UCSD-AML1 (cell line): ENCODE measurements around the gene PPEF1.
"Not testable (repeated sequence)": the region's sequence is repeated elsewhere in the genome, so short reads cannot be mapped to it uniquely, and the experiment has no call there.

Source experiments
- DNase-seq: peaks from one replicate; lab custom pipeline; 2025; ENCODE audit not compliant: unreplicated experiment; lab: John Stamatoyannopoulos, UW

Gene PPEF1

GRCh38 chrX:18797141-18797540 is 89.7 kb downstream of the PPEF1 start:
- DNase-seq = no peak

GRCh38 chrX:18799911-18800310 is 92.5 kb downstream of the PPEF1 start:
- DNase-seq = no peak

GRCh38 chrX:18809641-18810040 is 102.2 kb downstream of the PPEF1 start:
- DNase-seq = no peak

GRCh38 chrX:18810416-18810815 is 103.0 kb downstream of the PPEF1 start:
- no peak for DNase-seq

- DNase-seq = no peak
Observed at GRCh38 chrX:18825375-18825774, 117.9 kb downstream of the PPEF1 start.

- no peak for DNase-seq
Observed at GRCh38 chrX:18828832-18829404, 121.5 kb downstream of the PPEF1 start.

GRCh38 chrX:18833071-18833731 is 125.8 kb downstream of the PPEF1 start:
- DNase-seq = no peak

- not testable (repeated sequence) for DNase-seq
Observed at GRCh38 chrX:18847901-18848300, 140.5 kb downstream of the PPEF1 start.

- no peak for DNase-seq
Observed at GRCh38 chrX:18855919-18856644, 148.6 kb downstream of the PPEF1 start.

GRCh38 chrX:18856645-18856997 is 149.2 kb downstream of the PPEF1 start:
- no peak for DNase-seq

- DNase-seq = no peak
Observed at GRCh38 chrX:18861511-18861910, 154.1 kb downstream of the PPEF1 start.

GRCh38 chrX:18864390-18864920 is 157.0 kb downstream of the PPEF1 start:
- DNase-seq = no peak

GRCh38 chrX:18871161-18871890 is 163.9 kb downstream of the PPEF1 start:
- DNase-seq = no peak

GRCh38 chrX:18871970-18872369 is 164.5 kb downstream of the PPEF1 start:
- DNase-seq = no peak

GRCh38 chrX:18872621-18873020 is 165.2 kb downstream of the PPEF1 start:
- no peak for DNase-seq

- DNase-seq = no peak
Observed at GRCh38 chrX:18873189-18873791, 165.8 kb downstream of the PPEF1 start.

- DNase-seq = no peak
Observed at GRCh38 chrX:18873836-18874235, 166.4 kb downstream of the PPEF1 start.

- DNase-seq = no peak
Observed at GRCh38 chrX:18874560-18875255, 167.3 kb downstream of the PPEF1 start.

- no peak for DNase-seq
Observed at GRCh38 chrX:18875256-18875878, 167.9 kb downstream of the PPEF1 start.

GRCh38 chrX:18877469-18877868 is 170.0 kb downstream of the PPEF1 start:
- no peak for DNase-seq
